ENCODE data around the gene PRSS37. TPM values are rescaled to one million over a fixed set of nuclear protein-coding genes. Genes with fewer than 3 reads are reported as not detected.

PRSS37 gene
- total and polyA plus RNA-seq, 2 of the 8 experiments (the other 6 are each of a cell fraction or from before 2014, with no cell fraction given): not detected

- Histone ChIP-seq H3K36me3 (ENCODE audit: control insufficient read depth in 2 of 4, insufficient read depth in 4 of 4, low read length in 3 of 4) (no peaks in the 10 kb centered on the region), H3K79me1 (ENCODE audit: low read depth, low read length) (no peaks in the 10 kb centered on the region), H4K5ac (ENCODE audit: insufficient read length, low read depth, low read length) (no peak overlapping the region), H2AK5ac (ENCODE audit: low read depth, low read length) (no peak overlapping the region), H4K20me1 (replicated peaks in 1 of 2; ENCODE audit: control insufficient read depth in 1 of 2, insufficient read depth in 2 of 2, low read length in 2 of 2) (no peaks in the 10 kb centered on the region), H3K23me2 (ENCODE audit: low read depth, low read length) (no peaks in the 10 kb centered on the region), H2BK5ac (ENCODE audit: low read depth, low read length) (no peak overlapping the region), H3K4me1 (replicated peaks in 1 of 4; ENCODE audit: control insufficient read depth in 3 of 4, insufficient read depth in 4 of 4, low read length in 3 of 4) (no peaks in the 10 kb centered on the region), H2BK120ac (replicated peaks; ENCODE audit: low read depth, low read length) (no peak overlapping the region), H2BK20ac (ENCODE audit: low read length) (no peak overlapping the region), H3K9me3 (ENCODE audit: insufficient read depth in 2 of 2, low read depth in 1 of 2, low read length in 1 of 2) (no peaks in the 10 kb centered on the region), H3K18ac (ENCODE audit: extremely low read depth, low read length) (no peak overlapping the region), H2BK15ac (ENCODE audit: low read length) (no peak overlapping the region), H3K4me2 (ENCODE audit: insufficient read depth in 1 of 2, low read depth in 2 of 2, low read length in 2 of 2) (no peak overlapping the region), H3K27me3 (replicated peaks in 1 of 4; ENCODE audit: control insufficient read depth in 3 of 4, extremely low read depth in 1 of 4, insufficient read depth in 3 of 4, low read length in 3 of 4) (no peaks in the 10 kb centered on the region), H3K27ac (ENCODE audit: low read depth, low read length) (no peak overlapping the region), H4K8ac (ENCODE audit: extremely low read depth, insufficient read depth, low read length) (no peak overlapping the region), H3K79me2 (ENCODE audit: control insufficient read depth in 1 of 2, insufficient read depth in 2 of 2, low read length in 2 of 2) (no peaks in the 10 kb centered on the region), H2AFZ (ENCODE audit: low read length) (no peak overlapping the region), H3K14ac (ENCODE audit: insufficient read length) (no peak overlapping the region), H3K4ac (replicated peaks; ENCODE audit: insufficient read length, low read depth, low read length) (no peak overlapping the region), H4K91ac (replicated peaks; ENCODE audit: insufficient read length, low read length) (no peak overlapping the region), H3K9ac (replicated peaks in 1 of 4; ENCODE audit: extremely low read depth in 1 of 4, low read depth in 3 of 4, low read length in 3 of 4) (no peak overlapping the region), H3K4me3 (ENCODE audit: extremely low read depth in 1 of 4, insufficient read depth in 2 of 4, low read depth in 3 of 4, low read length in 4 of 4) (no peak overlapping the region), H3K23ac (ENCODE audit: insufficient read length) (peak overlapping the region; percentile 85), H2BK12ac (ENCODE audit: low read depth, low read length) (no peak overlapping the region), H3K56ac (replicated peaks; ENCODE audit: insufficient read length, low read depth, low read length) (no peak overlapping the region)
- DNase-seq (ENCODE audit: low read depth in 1 of 2, low spot score in 2 of 2) (no peak), FAIRE-seq (no peak)
- ChIA-PET POLR2A (ENCODE audit: partially characterized antibody) (no interaction called here), CTCF (ENCODE audit: partially characterized antibody) (interaction anchor here (1.4 to 1.5 kb wide), 2 partner anchors 27 to 74 kb away, joined by 3 to 5 read pairs; no protein-coding TSS in a partner anchor)
- 88% methylated on average over 2 of the region's 2 CpGs; no CpG with 5 or more reads in 1 of the 2 experiments for WGBS, 2 experiments (ENCODE audit: extremely low coverage in 1 of 2, insufficient coverage in 1 of 2, insufficient read length in 1 of 2, insufficient replicate concordance in 2 of 2, low coverage in 1 of 2, low lambda C conversion rate in 2 of 2, missing lambda C conversion rate in 1 of 2)
- TF ChIP-seq E2F6 (IDR thresholded peaks at IDR 0.05) (no peak), RBBP5 (IDR thresholded peaks at IDR 0.05; ENCODE audit: borderline replicate concordance, low read depth, low read length) (no peak), GTF2F1 (IDR thresholded peaks at IDR 0.05; ENCODE audit: borderline replicate concordance, low read depth, low read length) (no peak), CBX5 (IDR thresholded peaks at IDR 0.05; ENCODE audit: low read depth, low read length) (no peak), CHD2 (IDR thresholded peaks at IDR 0.05; ENCODE audit: low read length) (no peak), SP2 (IDR thresholded peaks at IDR 0.05; ENCODE audit: low read length) (no peak), CHD1 (IDR thresholded peaks at IDR 0.05; ENCODE audit: low read depth, low read length) (no peak), SRF (IDR thresholded peaks at IDR 0.05; ENCODE audit: low read depth, low read length) (no peak), MAX (IDR thresholded peaks at IDR 0.05) (no peak), ATF3 (IDR thresholded peaks at IDR 0.05; ENCODE audit: insufficient read depth, low read depth, low read length) (no peak), POU5F1 (IDR thresholded peaks at IDR 0.05; ENCODE audit: low read depth, low read length) (no peak), YY1 (IDR thresholded peaks at IDR 0.05; ENCODE audit: low read depth, low read length) (no peak), TCF12 (IDR thresholded peaks at IDR 0.05; ENCODE audit: low read depth, low read length) (no peak), CREB1 (IDR thresholded peaks at IDR 0.05) (no peak), BACH1 (IDR thresholded peaks at IDR 0.05; ENCODE audit: low read length) (no peak)
Measured at GRCh38 chr7:141860207-141860606, 18.9 kb upstream of the PRSS37 start.
